Activated CD4-positive, alpha-beta T cell treated with anti-CD3 and anti-CD28 coated beads for 24 hours (primary cell): ENCODE measurements around the gene GGT6.

Experiments
- DNase-seq, 2 donors: peaks; one replicate each; pipeline ENCODE4 v3.0.0-alpha.2; 2020; ENCODE audit warnings: low read depth in 2 of 2

GGT6 gene

GRCh38 chr17:4553669-4554068 is 6.7 kb downstream of the GGT6 start:
- no peak for DNase-seq

DNA sequence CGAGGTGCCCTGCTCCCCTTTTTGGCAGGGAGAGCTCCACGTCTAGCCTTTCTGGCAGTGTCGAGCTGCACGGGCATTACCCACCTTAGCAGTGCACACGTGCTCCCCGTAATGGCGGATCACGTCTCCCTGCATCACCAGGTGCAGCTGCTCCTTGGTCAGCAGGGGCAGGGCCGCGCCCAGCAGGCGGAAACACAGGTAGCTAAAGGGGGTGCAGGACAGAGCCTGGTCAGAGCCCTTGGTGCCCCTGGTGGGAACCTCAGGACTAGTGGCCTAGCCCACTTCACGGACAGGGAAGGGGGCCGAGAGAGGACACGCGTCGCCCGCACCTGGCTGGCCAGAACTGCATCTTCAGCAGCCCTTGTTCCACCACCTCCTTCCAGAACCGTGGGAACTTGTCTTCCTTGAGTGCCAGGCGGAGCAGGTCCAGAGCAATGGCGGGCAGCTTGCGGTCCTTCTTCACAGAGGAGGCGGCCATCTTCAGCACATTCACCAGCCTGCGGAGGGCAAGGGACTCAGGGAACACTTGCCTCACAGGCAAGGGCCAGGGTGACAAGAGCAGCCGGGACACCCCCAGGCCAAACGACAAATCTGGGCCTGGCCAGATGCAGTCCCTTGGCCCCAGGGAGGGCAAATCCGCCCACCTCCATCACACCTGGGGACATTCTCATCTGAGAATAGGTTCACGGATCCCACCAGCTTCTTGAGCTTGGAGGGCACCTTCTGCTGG is 8.4 kb downstream of the GGT6 start:
- DNase-seq: no peak

- no peak for DNase-seq
These were observed 9.2 kb downstream of the GGT6 start for GRCh38 chr17:4551141-4551540.

- DNase-seq: no peak
These were observed 9.8 kb downstream of the GGT6 start for GRCh38 chr17:4550534-4551039.

GRCh38 chr17:4549781-4550533 is 10.4 kb downstream of the GGT6 start:
- DNase-seq: no peak

DNA sequence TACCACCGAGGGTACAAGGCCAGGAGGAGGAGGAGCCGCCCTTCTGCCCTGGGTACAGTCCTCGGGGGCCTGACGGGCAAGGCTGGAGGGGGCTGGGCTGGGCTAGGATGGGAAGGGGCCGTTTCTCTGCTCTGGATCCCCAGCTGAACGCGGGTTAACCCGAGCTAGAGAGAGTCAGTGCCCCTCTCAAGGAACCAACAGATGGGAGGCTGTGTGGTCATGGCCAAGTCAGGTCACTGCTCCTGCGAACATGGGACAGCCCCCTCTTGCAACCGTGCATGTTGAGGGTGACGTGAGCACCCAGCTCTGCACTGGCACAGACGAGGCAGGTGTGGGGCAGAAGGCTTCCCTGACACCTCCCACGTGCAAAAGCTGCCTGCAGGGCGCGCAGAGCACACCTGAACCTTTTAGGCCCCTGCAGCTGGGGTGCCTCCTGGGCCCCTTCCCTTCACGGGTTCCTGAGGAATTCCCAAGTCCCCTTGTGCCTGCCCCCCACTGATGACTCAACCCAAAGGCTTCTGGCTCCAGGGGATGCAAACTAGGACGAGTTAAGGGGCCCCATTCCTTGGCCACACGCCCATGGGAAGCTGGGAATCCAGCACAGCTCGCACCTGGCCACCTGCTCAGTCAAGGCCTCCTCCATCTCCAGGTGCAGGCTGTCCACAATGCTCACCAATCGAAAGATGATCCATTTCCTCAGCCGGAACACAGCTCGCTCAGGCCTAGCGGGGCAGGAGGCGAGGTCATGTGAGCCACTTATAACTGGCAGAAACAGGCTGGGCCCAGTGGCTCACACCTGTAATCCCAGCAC is 11.5 kb downstream of the GGT6 start:
- no peak for DNase-seq

DNA sequence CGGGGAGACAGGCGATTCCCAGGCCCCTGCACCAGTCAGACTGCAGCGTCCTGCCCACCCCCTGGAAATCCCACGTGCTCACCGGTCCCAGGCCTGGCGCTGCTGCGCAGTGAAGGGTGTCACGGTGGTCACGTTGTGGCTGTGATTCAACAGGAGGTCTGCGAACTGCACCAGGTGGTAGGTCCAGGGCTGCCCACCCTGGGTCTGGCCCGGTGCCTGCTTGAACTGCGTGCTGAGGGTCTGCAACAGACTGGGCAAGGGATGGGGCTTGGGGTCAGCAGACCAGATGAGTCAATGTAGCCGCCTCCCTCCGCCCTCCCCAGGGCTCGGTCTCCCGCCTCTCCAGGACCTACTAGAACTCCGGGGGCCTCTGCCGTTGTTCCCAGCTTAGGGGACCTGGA is 12.3 kb downstream of the GGT6 start:
- no peak for DNase-seq

GRCh38 chr17:4547118-4547906 is 13.1 kb downstream of the GGT6 start:
- DNase-seq: no peak

DNA sequence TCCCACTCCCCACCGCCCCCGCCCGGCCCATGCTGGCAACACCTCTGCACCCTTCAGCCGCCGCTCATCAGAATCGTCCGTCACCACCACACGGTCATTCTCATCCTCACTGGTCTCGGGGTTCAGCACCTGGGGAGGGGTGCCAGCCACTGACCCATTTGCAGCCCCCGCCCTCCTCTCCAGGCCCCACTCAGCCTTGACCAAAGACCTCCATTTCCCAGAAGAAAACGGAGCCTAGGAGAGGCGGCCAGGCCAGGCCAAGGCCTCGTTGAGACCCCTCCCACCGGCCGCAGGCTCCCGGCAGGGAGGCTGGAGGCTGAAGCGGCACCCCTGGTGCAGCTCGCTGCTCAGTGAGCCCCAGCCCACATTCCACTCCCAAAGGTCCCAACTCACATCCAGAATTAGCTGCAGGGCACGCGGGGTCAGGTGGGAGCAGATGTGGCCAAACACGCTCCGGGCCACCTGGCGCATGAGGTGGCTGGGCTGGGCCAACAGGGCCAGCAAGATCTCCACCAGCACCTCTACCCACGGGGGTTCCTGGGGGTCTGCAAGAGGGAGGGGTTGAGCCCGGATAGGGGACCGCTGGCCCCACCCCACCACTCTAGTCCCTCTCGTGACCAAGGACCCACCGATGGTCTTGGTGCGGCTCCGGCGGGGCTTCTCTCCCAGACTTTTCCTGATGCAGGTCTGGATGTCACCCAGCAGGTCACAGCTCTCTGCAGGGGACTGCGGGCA is 15.0 kb downstream of the GGT6 start:
- no peak for DNase-seq

DNA sequence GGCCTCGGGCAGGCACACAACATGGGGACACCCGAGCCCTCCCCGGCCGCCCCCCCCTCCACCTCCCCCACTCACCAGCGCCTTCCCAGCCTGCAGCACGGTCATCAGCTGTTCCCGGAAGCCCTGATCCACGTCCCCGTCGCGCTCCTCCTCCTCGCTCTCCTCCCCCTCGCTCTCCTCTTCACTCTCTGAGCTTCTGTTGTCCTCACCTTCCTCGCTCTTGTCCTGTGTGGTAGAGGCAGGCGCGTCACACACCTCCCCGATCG is 15.5 kb downstream of the GGT6 start:
- no peak for DNase-seq

DNA sequence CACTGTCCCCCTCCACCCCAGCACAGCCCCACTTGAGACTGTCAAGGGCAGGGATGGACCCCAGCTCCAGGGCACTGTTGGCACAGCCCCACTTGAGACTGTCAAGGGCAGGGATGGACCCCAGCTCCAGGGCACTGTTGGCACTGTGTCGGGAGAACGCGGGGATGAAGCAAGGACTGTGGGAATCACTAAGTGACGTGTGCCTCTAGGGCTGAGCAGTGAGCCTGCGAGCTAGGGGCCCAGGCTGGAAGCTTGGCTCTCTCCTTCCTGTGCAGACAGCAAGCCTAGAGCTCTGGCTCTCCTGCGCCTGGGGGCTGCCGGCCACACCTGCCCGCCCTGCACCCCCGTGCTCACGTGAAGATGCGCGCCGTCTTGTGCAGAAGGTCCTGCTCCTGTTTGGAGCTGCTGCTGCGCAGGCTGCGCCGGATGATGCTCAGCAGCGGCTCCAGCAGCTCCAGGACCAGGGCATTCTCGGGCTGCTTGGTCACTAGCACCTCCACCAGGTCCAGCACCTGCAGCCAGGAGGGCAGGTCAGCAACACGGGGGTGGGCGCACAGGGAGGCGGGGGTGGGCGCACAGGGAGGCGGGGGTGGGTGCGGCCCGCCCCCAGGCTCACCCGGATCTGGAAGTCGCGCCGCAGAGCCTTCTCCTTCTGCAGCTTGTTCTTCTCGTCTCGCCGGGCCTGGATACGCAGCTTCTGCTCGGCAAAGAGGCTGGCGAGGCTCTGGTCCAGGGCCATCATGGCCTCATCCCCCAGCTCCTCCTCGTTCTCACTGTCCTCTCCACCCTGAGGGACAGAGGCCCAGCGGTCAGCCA is 16.0 kb downstream of the GGT6 start:
- no peak for DNase-seq

- no peak for DNase-seq
These were observed 16.8 kb downstream of the GGT6 start for GRCh38 chr17:4543557-4544026.

GRCh38 chr17:4542726-4543191 is 17.6 kb downstream of the GGT6 start:
- DNase-seq: no peak

- no peak for DNase-seq
These were observed 18.2 kb downstream of the GGT6 start for GRCh38 chr17:4542003-4542725.

DNA sequence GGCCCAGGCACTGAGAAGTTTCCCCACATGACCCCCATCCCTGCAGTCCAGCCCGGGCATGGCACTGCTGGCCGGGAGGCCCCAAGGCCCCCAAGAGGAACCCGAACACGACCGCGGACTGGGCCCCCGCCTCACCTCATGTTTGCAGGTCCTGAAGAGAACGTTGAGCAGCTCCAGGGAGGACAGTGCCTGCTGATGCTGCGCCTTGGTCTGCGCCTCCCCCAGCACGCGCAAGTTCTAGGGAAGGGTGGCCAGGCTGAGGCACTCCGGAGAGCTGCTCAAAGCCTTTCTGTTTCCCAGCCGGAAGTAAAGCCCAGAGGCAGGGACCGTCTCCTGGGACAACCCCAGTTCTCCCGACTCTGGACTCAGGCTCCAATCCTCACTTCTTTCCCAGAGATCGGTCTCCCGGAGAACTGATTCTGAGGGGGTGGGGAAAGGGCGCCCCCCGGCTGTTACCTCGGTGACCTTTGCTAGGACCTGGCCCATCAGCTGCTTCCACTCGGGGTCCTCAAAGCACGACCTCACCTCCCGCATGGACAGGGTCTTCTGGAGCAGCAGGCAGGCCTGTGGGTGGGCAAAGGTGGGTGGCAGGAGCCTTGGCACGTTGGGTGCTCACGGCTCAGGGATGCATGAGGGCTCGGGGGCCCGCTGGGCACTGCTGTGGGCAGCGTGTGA is 18.9 kb downstream of the GGT6 start:
- DNase-seq: no peak

DNA sequence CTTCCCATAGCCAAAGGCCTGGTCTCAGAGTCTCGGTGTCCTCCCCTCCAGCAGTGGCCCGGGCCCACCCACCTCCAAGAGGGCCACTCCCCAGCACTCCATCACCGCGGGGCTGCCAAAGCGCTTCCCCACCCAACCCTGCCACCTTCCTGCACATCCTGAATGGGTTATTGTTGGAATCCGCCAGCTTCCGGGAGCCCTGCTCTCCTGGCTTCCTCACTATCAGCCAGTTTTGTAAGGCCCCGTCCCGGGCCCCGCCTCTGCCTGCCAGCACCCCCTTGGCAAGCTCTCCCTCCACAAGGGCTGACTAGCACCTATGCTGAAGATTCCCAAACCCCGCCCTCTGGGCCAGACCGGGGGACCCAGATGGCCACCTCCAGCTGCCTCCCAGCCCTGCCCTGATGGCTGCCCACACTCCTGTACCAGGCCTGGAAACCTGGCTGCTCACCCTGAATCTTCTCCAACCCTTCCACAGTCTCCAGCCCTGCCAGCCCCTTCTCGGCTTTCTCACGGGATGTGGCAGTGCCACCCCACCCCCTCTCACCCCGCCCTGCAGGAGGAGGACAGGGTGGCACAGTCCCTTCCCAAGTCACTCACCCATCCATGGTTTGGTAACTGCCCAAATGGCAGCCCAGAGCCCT is 19.6 kb downstream of the GGT6 start:
- no peak for DNase-seq

- DNase-seq: no peak
These were observed 20.1 kb downstream of the GGT6 start for GRCh38 chr17:4540224-4540651.

- no peak for DNase-seq
These were observed 20.7 kb downstream of the GGT6 start for GRCh38 chr17:4539576-4540223.
